Epithelial cell of esophagus (primary cell): ENCODE results near the gene METRN.

Experiments used
- DNase-seq: peaks from one replicate; pipeline ENCODE4 v3.0.0; 2010; ENCODE audit warnings: low read depth
- H3K4me3 ChIP-seq: 2 replicates; pipeline ENCODE4 v1.5.1; 2011; ENCODE audit warnings: mild to moderate bottlenecking, low read length, control low read depth
- CTCF ChIP-seq: IDR thresholded peaks from 2 replicates; pipeline ENCODE4 v1.5.1; 2011; ENCODE audit warnings: low read depth, mild to moderate bottlenecking, low read length, control low read depth, inconsistent platforms; ENCODE audit not compliant: insufficient read depth; ENCODE audit errors: missing control alignments

Gene METRN

GRCh38 chr16:670485-671352, 44.2 kb upstream of the METRN start:
- DNase-seq: no peak
- TF ChIP-seq CTCF: no peak
- H3K4me3 ChIP-seq: no peak overlapping the region

GRCh38 chr16:671353-672131, 43.4 kb upstream of the METRN start:
- no peak overlapping the region for H3K4me3 ChIP-seq
- no peak for DNase-seq

GRCh38 chr16:672371-672770, 42.5 kb upstream of the METRN start:
- DNase-seq: no peak
- TF ChIP-seq CTCF: no peak
- no peak overlapping the region for H3K4me3 ChIP-seq

More at GRCh38 chr16:671353-672131, 43.4 kb upstream of the METRN start:
- TF ChIP-seq CTCF: no peak

GRCh38 chr16:672851-673250, 42.1 kb upstream of the METRN start:
- no peak for DNase-seq
- H3K4me3 ChIP-seq: no peak overlapping the region
- TF ChIP-seq CTCF: no peak

- no peak for DNase-seq
- no peak overlapping the region for H3K4me3 ChIP-seq
- TF ChIP-seq CTCF: no peak
Observed at GRCh38 chr16:673399-673991, 41.4 kb upstream of the METRN start.

- DNase-seq: no peak
- TF ChIP-seq CTCF: no peak
- H3K4me3 ChIP-seq: no peak overlapping the region
Observed at GRCh38 chr16:674214-674881, 40.6 kb upstream of the METRN start.
